Measurements from ENCODE around the gene DNAJC10.
"Not testable (repeated sequence)": the region's sequence is repeated elsewhere in the genome, so short reads cannot be mapped to it uniquely, and the experiment has no call there.

DNA sequence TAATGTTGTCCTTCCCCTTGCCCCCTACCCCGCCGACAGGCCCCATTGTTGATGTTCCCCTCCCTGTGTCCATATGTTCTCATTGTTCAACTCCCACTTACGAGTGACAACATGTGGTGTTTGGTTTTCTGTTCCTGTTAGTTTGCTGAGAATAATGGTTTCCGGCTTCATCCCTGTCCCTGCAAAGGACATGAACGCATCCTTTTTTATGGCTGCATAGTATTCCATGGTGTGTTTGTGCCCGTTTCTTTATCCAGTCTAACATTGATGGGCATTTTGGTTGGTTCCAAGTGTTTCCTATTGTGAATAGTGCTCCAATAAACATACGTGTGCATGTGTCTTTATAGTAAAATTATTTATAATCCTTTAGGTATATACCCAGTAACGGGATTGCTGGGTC lies 65.0 kb downstream of the DNAJC10 start:
- TF ChIP-seq POLR2A (IDR thresholded peaks at IDR 0.05) = not testable (repeated sequence)
- TF ChIP-seq, protein P1, sequence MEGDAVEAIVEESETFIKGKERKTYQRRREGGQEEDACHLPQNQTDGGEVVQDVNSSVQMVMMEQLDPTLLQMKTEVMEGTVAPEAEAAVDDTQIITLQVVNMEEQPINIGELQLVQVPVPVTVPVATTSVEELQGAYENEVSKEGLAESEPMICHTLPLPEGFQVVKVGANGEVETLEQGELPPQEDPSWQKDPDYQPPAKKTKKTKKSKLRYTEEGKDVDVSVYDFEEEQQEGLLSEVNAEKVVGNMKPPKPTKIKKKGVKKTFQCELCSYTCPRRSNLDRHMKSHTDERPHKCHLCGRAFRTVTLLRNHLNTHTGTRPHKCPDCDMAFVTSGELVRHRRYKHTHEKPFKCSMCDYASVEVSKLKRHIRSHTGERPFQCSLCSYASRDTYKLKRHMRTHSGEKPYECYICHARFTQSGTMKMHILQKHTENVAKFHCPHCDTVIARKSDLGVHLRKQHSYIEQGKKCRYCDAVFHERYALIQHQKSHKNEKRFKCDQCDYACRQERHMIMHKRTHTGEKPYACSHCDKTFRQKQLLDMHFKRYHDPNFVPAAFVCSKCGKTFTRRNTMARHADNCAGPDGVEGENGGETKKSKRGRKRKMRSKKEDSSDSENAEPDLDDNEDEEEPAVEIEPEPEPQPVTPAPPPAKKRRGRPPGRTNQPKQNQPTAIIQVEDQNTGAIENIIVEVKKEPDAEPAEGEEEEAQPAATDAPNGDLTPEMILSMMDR (IDR thresholded peaks at IDR 0.05 in 4 of 5, conservative IDR thresholded peaks at IDR 0.05 in 1 of 5) = not testable (repeated sequence)
